Astrocyte of the cerebellum (primary cell): ENCODE results near the gene THYN1.

ENCODE experiments used
- DNase-seq: peaks from one replicate; pipeline ENCODE4 v3.0.0-alpha.2; 2011; ENCODE audit warnings: low read depth
- H3K4me3 ChIP-seq: 2 replicates; pipeline ENCODE4 v1.5.1; 2011; ENCODE audit warnings: mild to moderate bottlenecking, low read depth, low read length, moderate library complexity
- CTCF ChIP-seq: IDR thresholded peaks from 2 replicates; pipeline ENCODE4 v1.5.1; 2012; ENCODE audit warnings: low read length, low read depth, moderate library complexity, mild to moderate bottlenecking; ENCODE audit errors: missing control alignments
- in situ Hi-C: cut with HindIII; loops from 2 replicates; pipeline ENCODE4 v1.10.0; 2017; ENCODE audit warnings: low sequenced_read_pairs

Gene THYN1

GRCh38 chr11:134233729-134234179, 19.4 kb downstream of the THYN1 start:
- TF ChIP-seq CTCF = no peak
- H3K4me3 ChIP-seq = no peak overlapping the region
- in situ Hi-C loops = no loop called here
- DNase-seq = no peak

GRCh38 chr11:134231958-134232659, 21.0 kb downstream of the THYN1 start:
- no peak overlapping the region for H3K4me3 ChIP-seq
- in situ Hi-C loops = no loop called here
- no peak for TF ChIP-seq CTCF
- no peak for DNase-seq

GRCh38 chr11:134230339-134230738, 22.8 kb downstream of the THYN1 start:
- TF ChIP-seq CTCF = no peak
- no peak overlapping the region for H3K4me3 ChIP-seq
- in situ Hi-C loops = no loop called here
- no peak for DNase-seq

- no peak for TF ChIP-seq CTCF
- in situ Hi-C loops = no loop called here
- H3K4me3 ChIP-seq = no peak overlapping the region
- DNase-seq = no peak
Observed at GRCh38 chr11:134229126-134229790, 23.9 kb downstream of the THYN1 start.

- no peak overlapping the region for H3K4me3 ChIP-seq
- no peak for DNase-seq
- no peak for TF ChIP-seq CTCF
- in situ Hi-C loops = no loop called here
Observed at GRCh38 chr11:134228625-134229024, 24.5 kb downstream of the THYN1 start.

GRCh38 chr11:134226806-134227325, 26.3 kb downstream of the THYN1 start:
- DNase-seq = no peak
- TF ChIP-seq CTCF = no peak
- H3K4me3 ChIP-seq = no peak overlapping the region
- in situ Hi-C loops = no loop called here
